Mesendoderm (in vitro differentiated cells): ENCODE measurements around the gene TCF4.

Experiments
- DNase-seq: peaks from one replicate; pipeline ENCODE4 v3.0.0; 2013
- H2AK5ac ChIP-seq: 2 replicates; pipeline ENCODE4 v1.6.1; 2013; ENCODE audit warnings: low read length, inconsistent platforms
- H2BK120ac ChIP-seq: 2 replicates; pipeline ENCODE4 v1.6.1; 2013; ENCODE audit warnings: low read depth, mild to moderate bottlenecking, low read length, moderate library complexity, mixed read lengths
- H2BK15ac ChIP-seq: replicated peaks from 2 replicates; pipeline ENCODE4 v1.6.1; 2013; ENCODE audit warnings: low read depth, mild to moderate bottlenecking, moderate library complexity
- H2BK5ac ChIP-seq: 2 replicates; pipeline ENCODE4 v1.6.1; 2013; ENCODE audit warnings: low read length, inconsistent platforms
- H3K18ac ChIP-seq: 2 replicates; pipeline ENCODE4 v1.6.1; 2013; ENCODE audit warnings: mild to moderate bottlenecking, low read length, mixed read lengths
- H3K23ac ChIP-seq: one replicate; pipeline ENCODE4 v1.6.1; 2013; ENCODE audit warnings: low read length
- H3K27ac ChIP-seq: 2 replicates; pipeline ENCODE4 v1.5.1; 2013; ENCODE audit warnings: low read depth, mild to moderate bottlenecking, inconsistent platforms, low read length, moderate library complexity
- H3K27me3 ChIP-seq: 2 replicates; pipeline ENCODE4 v1.6.1; 2013; ENCODE audit warnings: low read length, control low read depth, mild to moderate bottlenecking, inconsistent platforms; ENCODE audit not compliant: insufficient read depth, poor library complexity
- H3K36me3 ChIP-seq: 2 replicates; pipeline ENCODE4 v1.6.1; 2013; ENCODE audit warnings: low read length, inconsistent platforms; ENCODE audit not compliant: control insufficient read depth, insufficient read depth
- H3K4ac ChIP-seq: one replicate; pipeline ENCODE4 v1.6.1; 2013; ENCODE audit warnings: low read depth, mild to moderate bottlenecking, low read length, moderate library complexity
- H3K4me1 ChIP-seq: 2 replicates; pipeline ENCODE4 v1.6.1; 2013; ENCODE audit warnings: low read depth, low read length, inconsistent platforms; ENCODE audit not compliant: control insufficient read depth
- H3K4me2 ChIP-seq: 2 replicates; pipeline ENCODE4 v1.6.1; 2013; ENCODE audit warnings: low read length
- H3K4me3 ChIP-seq: 2 replicates; pipeline ENCODE4 v1.5.1; 2013; ENCODE audit warnings: mild to moderate bottlenecking, low read length
- H3K56ac ChIP-seq: one replicate; pipeline ENCODE4 v1.6.1; 2013; ENCODE audit warnings: low read length
- H3K79me1 ChIP-seq: 2 replicates; pipeline ENCODE4 v1.6.1; 2013; ENCODE audit warnings: low read length, inconsistent platforms
- H3K79me2 ChIP-seq: 2 replicates; pipeline ENCODE4 v1.6.1; 2013; ENCODE audit warnings: mild to moderate bottlenecking, low read length; ENCODE audit not compliant: control insufficient read depth, insufficient read depth
- H3K9ac ChIP-seq: 2 replicates; pipeline ENCODE4 v1.6.1; 2013; ENCODE audit warnings: low read length, inconsistent platforms
- H4K5ac ChIP-seq: one replicate; pipeline ENCODE4 v1.6.1; 2013; ENCODE audit warnings: low read length
- H4K8ac ChIP-seq: one replicate; pipeline ENCODE4 v1.6.1; 2013; ENCODE audit warnings: low read depth, mild to moderate bottlenecking, control low read depth, low read length, moderate library complexity
- WGBS: extraction: QIAGEN DNeasy Blood & Tissue Kit; methylation state at CpG from one replicate; pipeline ENCODE4 v1.1.7; 2013; ENCODE audit warnings: low lambda C conversion rate, missing lambda C conversion rate; ENCODE audit not compliant: insufficient coverage; ENCODE audit errors: extremely low coverage; 5-methylcytosine and 5-hydroxymethylcytosine counted together

Gene TCF4

DNA sequence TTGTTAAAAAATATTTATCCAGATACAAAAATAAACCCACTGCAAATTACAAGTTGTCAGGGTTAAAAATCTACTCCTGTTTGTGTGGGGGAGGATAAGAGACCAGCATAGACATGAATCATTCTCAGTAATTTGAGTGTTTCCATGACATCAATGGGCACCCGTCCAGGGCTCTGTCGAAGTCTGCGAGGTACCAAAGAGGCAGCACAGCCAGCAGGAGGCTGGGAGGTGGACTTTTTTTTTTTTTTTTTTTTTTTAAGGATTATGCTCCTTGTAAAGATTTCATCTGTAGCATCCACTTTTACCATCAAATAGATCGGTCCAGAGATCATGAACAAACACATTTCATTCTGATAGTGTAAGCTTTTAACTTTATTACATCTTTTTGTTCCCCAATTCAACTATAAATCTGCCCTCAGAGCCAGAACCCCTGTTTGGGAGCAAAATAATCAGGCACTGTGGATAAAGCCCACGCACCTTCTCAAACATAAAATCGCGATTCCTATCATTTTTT is 182.0 kb downstream of the TCF4 start:
- no peak overlapping the region for H3K18ac ChIP-seq
- no peak overlapping the region for H3K23ac ChIP-seq
- no peak overlapping the region for H3K4me3 ChIP-seq
- H4K5ac ChIP-seq, result no peak overlapping the region
- H2BK15ac ChIP-seq, result no peak overlapping the region
- H4K8ac ChIP-seq, result no peak overlapping the region
- H3K4ac ChIP-seq, result no peak overlapping the region
- peak; percentile 58 for DNase-seq
- peaks cover 5% of the 10 kb centered on the region for H3K4me1 ChIP-seq
- H3K79me1 ChIP-seq, result peaks cover 9% of the 10 kb centered on the region
- peaks cover 25% of the 10 kb centered on the region for H3K79me2 ChIP-seq
- H3K9ac ChIP-seq, result no peak overlapping the region
- no peak overlapping the region for H3K56ac ChIP-seq
- H3K36me3 ChIP-seq, result no peaks in the 10 kb centered on the region
- H2BK120ac ChIP-seq, result no peak overlapping the region
- no peak overlapping the region for H3K4me2 ChIP-seq
- H2AK5ac ChIP-seq, result no peak overlapping the region
- no peak overlapping the region for H2BK5ac ChIP-seq
- WGBS, result no CpG with 5 or more reads among the region's 7 CpGs
- no peak overlapping the region for H3K27ac ChIP-seq
- H3K27me3 ChIP-seq, result no peaks in the 10 kb centered on the region

DNA sequence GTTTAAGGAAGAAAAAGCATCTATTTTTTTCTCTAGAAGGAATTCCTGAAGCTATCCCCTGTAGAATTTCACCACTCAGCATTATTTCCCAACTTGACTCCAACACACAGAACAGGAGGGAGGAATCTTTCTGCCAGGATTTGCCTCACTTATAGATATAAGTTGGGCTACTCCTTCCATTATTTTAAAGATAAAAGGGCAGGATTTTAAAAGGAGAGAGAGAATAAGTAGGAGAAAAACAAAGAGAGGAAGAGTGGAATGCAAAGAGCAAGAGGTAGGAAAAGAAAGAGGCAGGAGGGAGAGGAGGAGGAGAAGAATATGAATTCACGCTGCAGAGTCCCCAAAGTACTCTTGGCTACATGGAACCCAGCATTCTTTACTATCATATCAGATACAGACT is 182.5 kb downstream of the TCF4 start:
- Histone ChIP-seq H3K23ac (no peak overlapping the region), H2BK120ac (no peak overlapping the region), H4K5ac (no peak overlapping the region), H3K9ac (no peak overlapping the region), H3K79me1 (peaks cover 9% of the 10 kb centered on the region), H3K4me3 (no peak overlapping the region), H3K18ac (no peak overlapping the region), H3K4me2 (no peak overlapping the region), H3K36me3 (no peaks in the 10 kb centered on the region), H3K4me1 (peaks cover 5% of the 10 kb centered on the region), H3K27ac (no peak overlapping the region), H3K79me2 (peaks cover 25% of the 10 kb centered on the region), H3K27me3 (no peaks in the 10 kb centered on the region), H3K56ac (no peak overlapping the region), H3K4ac (no peak overlapping the region), H4K8ac (no peak overlapping the region), H2BK15ac (no peak overlapping the region), H2BK5ac (no peak overlapping the region), H2AK5ac (no peak overlapping the region)
- DNase-seq, result no peak
- WGBS, result no CpG with 5 or more reads among the region's 1 CpG

DNA sequence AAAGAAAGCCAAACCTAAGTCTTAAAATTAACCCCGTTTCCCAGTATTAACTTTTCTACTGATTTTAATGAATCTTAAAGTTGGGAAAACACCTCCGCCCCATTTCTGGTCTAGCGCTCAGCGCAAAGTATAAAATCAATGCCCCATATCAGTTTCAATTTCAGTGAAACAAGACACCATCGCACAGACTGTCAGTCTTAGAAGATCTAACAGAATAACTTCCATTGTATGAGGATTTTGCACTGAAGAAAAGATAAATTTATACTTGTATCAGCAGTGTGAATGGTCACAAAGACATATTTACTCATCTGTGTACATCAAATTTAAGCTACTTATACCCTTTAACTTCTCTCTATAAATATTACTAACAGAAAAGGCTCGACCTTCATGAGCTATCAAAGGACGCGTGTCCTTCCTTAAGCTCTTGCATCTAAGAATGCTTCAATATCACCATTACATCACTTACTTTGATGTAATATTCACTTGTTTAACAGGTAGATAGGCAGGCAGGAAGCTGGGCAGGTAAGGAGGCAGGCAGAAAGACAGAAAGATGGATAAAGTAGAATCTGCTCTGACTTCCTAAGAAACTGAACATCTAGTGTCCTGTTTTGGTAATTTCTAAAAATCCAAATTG is 183.0 kb downstream of the TCF4 start:
- Histone ChIP-seq H2BK5ac (no peak overlapping the region), H3K18ac (no peak overlapping the region), H4K5ac (no peak overlapping the region), H3K4me1 (peaks cover 5% of the 10 kb centered on the region), H3K23ac (no peak overlapping the region), H3K36me3 (no peaks in the 10 kb centered on the region), H3K79me2 (peaks cover 20% of the 10 kb centered on the region), H3K4ac (no peak overlapping the region), H2AK5ac (no peak overlapping the region), H3K27me3 (no peaks in the 10 kb centered on the region), H4K8ac (no peak overlapping the region), H3K9ac (no peak overlapping the region), H2BK15ac (no peak overlapping the region), H3K4me2 (no peak overlapping the region), H3K56ac (no peak overlapping the region), H3K27ac (no peak overlapping the region), H3K79me1 (peaks cover 9% of the 10 kb centered on the region), H3K4me3 (no peak overlapping the region), H2BK120ac (no peak overlapping the region)
- WGBS, result no CpG with 5 or more reads among the region's 8 CpGs
- DNase-seq, result no peak

DNA sequence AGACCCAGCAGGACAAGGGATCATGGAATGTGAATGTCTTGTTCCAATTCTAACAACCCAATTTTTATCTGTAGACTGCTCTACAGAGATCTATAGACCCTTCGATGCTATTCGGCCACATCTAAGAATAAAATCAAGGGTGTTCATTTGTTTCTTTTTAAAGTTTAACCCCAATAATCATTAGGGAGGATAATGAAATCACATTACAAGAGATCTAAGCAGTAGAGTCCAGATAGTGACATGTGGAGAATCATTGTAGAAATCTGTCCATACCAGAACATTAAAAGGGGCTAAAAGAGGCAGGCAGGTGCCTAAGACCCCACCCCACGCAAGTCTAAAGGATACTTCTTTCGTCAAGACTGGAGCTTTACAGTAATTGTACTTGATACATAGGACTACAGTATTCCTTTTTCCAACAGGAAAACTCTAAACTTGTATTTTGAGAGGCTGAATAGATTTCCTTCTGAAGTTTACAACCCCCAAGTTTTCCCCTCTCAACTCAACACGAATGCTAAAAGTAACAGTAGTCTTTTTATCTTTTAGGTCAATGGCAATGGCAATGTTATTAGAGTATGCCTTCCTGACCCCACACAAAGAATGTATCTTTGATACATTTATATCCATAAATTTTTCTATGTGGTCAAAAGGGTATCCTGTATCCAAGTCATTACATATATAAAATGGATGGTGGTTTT is 183.7 kb downstream of the TCF4 start:
- Histone ChIP-seq H3K36me3 (no peaks in the 10 kb centered on the region), H3K4me1 (peaks cover 5% of the 10 kb centered on the region), H3K18ac (no peak overlapping the region), H3K4me3 (no peak overlapping the region), H3K79me1 (peaks cover 8% of the 10 kb centered on the region), H2BK120ac (no peak overlapping the region), H3K27me3 (no peaks in the 10 kb centered on the region), H3K9ac (no peak overlapping the region), H2BK15ac (no peak overlapping the region), H2BK5ac (no peak overlapping the region), H4K8ac (no peak overlapping the region), H3K4ac (no peak overlapping the region), H3K23ac (no peak overlapping the region), H2AK5ac (no peak overlapping the region), H4K5ac (no peak overlapping the region), H3K56ac (no peak overlapping the region), H3K4me2 (no peak overlapping the region), H3K79me2 (peaks cover 19% of the 10 kb centered on the region), H3K27ac (no peak overlapping the region)
- no peak for DNase-seq
- no CpG with 5 or more reads among the region's 5 CpGs for WGBS

DNA sequence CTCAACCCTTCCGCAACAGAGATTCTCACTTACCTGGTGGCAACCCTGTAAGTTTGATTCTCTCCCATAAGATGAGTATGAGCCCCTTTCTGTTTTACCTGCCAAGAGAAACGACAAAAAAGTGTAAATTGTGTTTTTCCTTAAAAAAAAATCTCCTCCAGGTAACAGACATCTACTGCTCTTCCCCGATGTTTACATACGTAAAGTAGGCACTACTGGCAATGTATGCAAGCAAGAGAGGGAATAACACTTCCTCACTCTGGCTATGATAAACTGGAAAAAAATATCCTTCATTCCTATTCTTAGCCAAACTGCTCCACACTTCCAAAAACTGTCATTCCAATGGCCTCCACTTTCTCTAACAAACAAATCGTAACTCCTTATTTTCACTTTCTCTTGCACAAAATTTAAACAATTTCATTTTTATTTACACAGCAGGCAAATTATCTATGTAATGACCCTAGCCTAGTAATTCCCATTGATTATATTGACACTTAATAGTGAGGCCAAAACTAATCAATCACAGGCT is 184.5 kb downstream of the TCF4 start:
- H3K27me3 ChIP-seq, result no peaks in the 10 kb centered on the region
- no peak overlapping the region for H4K5ac ChIP-seq
- no peak for DNase-seq
- H3K4me1 ChIP-seq, result peaks cover 5% of the 10 kb centered on the region
- H3K18ac ChIP-seq, result peak overlapping the region; percentile 60
- H3K27ac ChIP-seq, result no peak overlapping the region
- no peak overlapping the region for H2AK5ac ChIP-seq
- H3K4ac ChIP-seq, result no peak overlapping the region
- H3K36me3 ChIP-seq, result no peaks in the 10 kb centered on the region
- H2BK120ac ChIP-seq, result no peak overlapping the region
- H4K8ac ChIP-seq, result no peak overlapping the region
- peak overlapping the region; percentile 74 for H2BK15ac ChIP-seq
- H3K9ac ChIP-seq, result no peak overlapping the region
- peaks cover 20% of the 10 kb centered on the region for H3K79me2 ChIP-seq
- H2BK5ac ChIP-seq, result no peak overlapping the region
- no peak overlapping the region for H3K23ac ChIP-seq
- H3K79me1 ChIP-seq, result peaks cover 10% of the 10 kb centered on the region
- no peak overlapping the region for H3K4me2 ChIP-seq
- WGBS, result 100% methylated on average over 1 of the region's 5 CpGs
- H3K4me3 ChIP-seq, result no peak overlapping the region
- H3K56ac ChIP-seq, result no peak overlapping the region
